HG03442 (cell line): Measurements from ENCODE around the gene GNPDA1.

Source experiments
- ATAC-seq: cut with Tn5 transposase; IDR thresholded peaks from one replicate; pipeline ENCODE4 v1.9.1; 2021; ENCODE audit warnings: mild to moderate bottlenecking, moderate library complexity; ENCODE audit not compliant: unreplicated experiment

The GNPDA1 gene

GRCh38 chr5:142024771-142025304, 12.0 kb upstream of the GNPDA1 start:
- ATAC-seq: peak; percentile 100

DNA sequence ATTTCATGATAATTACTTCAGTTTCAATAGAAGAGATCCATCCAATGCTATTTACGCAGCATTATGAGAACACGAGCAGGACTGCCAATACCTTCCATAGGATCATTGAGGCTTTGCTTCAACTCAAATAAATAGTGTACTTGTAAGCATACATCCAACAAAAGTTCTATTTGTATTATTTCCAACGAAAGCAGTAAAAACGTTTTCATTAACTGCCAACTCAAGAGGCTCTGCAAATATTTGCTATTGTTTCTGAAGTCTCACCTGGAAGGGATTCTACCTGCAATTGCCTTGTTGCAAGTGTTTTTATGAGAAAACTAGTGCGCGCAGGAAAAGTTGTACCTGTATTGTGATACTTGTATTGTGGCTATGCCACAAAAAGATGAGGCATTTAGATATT, 11.0 kb upstream of the GNPDA1 start:
- ATAC-seq: no peak

DNA sequence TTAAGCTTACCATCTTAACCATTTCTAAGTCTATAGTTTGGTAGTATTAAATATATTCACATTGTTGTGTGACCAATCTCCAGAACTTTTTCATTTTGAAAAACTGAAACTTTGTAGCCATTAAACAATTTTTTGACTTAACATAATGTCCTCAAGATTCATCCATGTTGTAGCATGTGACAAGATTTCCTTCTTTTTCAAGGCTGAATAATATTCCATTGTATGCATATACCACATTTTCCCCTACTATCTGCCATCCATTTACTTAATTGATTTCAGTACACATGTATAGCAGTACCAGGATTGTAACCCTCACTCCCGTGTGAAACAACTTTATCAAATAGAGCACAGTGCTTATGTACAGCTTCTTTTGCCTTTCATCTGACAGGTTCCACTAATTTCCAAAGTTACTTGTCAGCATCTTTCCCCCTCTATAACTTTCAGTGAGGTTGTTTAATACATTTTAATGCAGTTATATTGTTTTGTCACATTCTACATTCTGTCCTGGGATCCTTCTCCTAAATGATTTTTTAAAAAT, 7.4 kb upstream of the GNPDA1 start:
- no peak for ATAC-seq

DNA sequence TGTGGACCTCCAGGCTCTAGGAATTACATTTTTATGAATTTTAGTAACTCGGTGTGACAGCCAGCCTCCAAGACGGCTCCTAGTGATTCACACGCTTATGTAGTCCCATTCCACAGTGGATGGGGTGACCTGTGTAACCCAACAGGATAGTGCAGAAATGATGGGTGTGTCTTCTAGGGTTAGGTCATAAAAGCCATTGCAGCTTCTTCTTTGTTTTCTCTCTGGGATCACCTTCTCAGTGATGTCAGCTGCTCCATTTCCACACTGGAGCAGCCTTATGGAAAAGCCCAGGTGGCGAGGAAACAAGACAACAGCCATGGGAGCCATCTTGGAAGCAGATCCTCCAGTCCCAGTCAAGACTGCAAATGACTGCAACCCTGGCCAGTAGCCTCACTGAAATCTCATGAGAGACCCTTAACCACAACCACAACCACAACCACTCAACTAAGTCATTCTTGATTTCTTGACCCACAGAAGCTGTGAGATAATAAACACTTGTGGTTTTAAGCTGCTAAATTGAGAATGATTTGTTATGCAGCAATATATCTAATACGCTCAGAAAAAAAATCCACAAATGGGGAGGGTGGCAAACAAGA, 5.1 kb upstream of the GNPDA1 start:
- ATAC-seq: peak; percentile 40

DNA sequence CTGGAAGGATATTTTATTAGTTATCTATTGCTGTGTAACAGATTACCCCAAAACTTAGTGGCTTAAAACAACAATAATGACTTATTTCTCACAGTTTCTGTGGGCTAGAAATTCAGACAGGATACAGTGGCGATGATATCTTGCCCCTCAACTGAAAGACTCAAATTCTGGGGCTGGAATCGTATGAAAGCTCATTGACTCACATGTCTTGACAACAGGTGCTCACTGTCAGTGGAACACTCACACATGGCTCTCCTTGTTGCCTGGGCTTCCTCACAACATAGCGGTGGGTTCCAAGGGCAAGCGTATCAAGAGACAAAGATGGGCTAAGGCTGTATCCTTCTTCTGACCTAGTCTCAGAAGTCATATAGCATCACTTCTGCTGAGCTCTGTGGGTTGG, 3.7 kb upstream of the GNPDA1 start:
- ATAC-seq: no peak

DNA sequence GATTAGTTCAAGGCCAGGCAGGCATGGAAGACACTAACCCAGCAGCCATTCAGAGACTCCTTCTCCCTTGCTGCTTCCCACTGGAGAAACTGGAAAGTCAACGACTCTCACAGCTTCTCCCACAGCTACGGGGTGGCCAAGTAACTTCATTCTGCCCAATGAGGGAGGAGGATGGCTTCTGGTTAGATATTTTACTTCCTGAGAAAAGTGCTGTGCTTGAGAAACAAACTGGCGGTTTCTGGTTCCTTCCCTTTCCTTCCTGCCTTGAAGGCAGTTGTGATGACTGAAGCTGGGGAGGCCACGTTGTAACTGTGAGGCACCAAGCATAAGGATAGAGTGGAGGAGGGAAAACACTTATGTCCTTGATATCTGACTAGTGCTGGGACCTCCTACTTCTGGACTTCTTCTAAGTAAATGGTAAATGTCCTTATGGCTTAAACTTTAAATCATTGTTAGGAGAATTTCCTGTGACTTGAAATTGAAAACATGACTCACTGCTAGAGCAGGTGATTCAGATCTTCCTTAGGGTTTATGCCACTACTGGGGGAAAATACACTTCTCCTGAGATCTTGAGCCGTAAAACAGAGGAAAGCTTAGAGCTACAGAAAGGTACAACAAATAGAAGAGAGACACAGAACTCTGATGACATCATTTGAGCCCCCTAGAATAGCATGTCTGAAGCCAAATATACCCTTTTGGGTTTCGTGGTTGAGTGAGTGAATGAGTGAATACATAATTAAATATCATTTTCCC, 3.1 kb upstream of the GNPDA1 start:
- no peak for ATAC-seq

DNA sequence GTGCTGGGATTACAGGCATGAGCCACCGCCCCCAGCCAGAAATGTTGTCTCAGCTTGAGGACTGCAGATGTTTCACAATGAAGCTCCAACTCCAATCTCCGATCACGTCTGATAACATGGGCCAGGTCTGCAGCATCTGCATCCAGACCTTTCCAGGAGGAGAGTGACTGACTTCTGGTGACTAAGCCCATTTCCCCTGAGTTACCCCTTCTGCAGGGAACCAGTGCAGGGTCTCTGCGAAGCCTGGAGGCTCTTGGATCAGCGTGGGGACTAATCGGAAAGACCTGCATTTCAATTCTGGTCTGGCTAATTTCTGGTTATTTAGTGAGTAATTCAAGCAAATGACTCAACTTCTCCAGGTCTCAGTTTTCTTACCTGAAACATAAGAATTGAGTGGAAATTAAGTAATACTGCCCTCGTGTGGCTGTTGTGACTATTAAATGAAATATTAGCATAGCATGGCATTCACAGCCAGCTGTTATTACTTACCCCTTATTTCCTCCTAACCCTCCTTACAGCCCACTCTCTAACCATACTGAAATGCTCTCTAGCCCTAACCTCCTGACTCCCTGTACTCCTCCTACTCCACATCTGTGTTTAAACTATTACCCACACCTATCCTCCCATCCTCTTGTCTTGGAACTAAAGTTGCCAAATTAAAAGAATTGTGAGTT, 2.2 kb upstream of the GNPDA1 start:
- peak; percentile 25 for ATAC-seq

GRCh38 chr5:142013734-142014521, 1.1 kb upstream of the GNPDA1 start:
- ATAC-seq: no peak

DNA sequence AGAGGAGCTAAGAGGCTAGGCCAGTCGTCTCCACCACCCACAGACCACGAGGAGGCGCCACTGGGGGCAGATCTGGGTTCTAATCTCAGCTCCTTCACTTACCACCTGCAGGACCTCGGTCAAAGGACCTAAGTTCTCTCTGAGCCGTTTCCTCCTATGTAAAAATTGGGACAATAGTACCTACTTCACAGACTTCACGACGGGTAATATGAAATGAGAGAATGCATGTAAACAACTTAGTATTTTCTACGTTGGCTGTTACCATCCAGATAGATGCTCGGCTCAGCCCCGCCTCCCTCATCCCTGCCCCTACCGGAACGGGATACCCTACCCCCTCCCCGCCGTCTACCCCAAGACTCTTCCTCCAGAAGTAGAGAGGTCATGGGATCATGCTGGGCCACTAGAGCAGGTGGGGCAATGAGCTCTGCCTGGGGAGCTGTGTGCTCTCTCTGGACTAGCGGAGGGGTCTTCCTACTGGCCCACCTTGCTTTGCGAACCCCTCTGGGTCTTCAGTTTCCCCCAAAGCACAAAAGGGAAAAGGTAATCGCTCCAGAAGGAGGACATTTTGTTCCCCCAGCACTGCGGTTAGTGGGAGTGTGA, 541 bp downstream of the GNPDA1 start:
- no peak for ATAC-seq

GRCh38 chr5:142011572-142012185, 1.1 kb downstream of the GNPDA1 start:
- no peak for ATAC-seq

DNA sequence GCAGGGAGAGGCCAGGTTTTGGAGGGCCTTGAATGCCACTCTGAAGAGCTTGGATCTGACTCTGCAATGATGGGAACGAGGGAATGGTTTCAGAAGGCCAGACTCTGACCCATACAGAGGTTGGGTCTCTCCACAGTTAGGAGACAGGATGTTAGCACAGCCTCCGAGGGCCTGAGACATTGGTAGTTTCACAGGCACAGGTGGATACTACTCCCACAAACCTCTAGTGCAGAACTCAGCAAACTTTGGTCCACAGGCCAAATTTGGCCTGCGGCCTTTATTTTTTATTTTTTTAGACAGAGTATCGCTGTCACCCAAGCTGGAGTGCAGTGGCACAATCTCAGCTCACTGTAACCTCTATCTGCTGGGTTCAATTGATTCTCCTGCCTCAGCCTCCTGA, 2.9 kb downstream of the GNPDA1 start:
- ATAC-seq: no peak

- ATAC-seq: no peak
Measured at GRCh38 chr5:142008813-142009212, 4.0 kb downstream of the GNPDA1 start.

DNA sequence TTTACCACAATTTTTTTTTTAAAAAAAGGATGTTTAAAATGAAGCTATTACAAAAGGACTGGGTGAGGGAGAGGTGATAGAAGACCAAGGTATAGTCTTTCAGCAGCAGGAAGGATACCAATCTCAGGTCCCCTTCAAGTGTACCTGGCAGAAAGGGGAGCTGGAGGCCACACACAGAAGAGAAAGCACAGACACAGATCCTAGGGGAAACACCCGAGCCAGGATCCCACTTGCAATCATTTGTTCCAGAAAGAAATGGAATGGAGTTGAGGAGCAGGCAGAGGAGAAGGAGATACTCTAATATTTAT, 5.6 kb downstream of the GNPDA1 start:
- ATAC-seq: no peak

DNA sequence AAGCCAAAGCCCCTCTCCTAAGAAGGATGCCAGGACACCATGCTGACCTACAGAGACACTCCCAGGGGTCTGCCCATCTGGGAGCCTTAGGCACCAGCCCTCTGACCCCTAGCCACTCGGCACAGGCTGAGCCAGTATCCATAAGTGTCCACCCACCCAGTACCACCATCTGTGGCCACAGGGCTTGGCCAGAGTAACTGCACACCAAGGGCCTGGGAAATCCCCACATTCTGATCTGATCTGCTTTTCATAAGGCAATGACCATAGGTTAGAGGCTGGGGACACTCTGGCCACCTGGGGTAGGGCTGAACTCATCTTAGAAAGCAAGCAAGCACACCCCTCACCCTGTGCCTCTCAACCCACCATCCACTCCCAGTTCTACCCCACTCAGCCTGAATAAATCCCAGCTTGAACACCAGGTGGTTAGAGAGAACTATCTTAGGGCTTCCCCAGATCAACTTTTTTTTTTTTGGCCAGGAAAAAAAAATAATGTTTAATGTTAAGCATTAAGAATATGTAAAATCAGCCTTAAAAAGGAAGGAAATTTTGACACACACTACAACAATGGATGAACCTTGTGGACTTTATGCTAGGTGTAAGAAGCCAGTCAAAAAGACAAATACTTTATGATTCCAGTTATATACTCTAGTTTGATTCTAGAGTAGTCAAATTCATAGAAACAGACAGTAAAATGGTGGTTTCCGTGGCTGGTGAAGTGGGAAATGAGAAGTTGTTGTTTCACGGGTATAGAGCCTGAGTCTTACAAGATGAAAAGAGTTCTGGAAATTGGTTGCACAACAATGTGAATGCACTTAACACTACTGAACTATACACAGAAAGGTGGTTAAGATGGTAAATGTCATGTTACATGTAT, 6.2 kb downstream of the GNPDA1 start:
- ATAC-seq: peak; percentile 44

DNA sequence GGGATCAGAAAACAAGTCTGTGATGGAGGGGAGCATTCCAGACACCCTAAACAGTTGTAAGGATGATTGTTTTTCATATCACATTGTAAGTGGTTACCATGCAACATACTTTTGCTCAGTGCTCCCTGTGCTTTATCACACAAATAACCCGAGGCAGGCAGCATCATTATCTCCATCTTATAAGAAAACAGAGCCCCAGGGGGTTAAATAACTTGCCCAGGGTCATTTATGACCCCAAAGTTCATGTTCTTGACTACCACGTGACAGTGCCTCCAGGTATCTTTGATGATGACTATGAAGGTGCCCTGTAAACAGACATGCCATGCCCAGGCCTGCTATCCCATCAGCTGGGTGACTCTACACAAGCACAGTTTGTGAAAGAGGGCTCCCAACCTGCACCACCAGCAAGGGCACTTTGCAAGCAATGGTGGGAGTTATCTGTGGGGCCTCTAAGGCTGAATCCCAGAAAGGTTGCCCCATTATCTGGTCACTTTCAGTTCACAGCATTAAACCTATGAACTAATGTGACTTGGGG, 9.5 kb downstream of the GNPDA1 start:
- no peak for ATAC-seq

- ATAC-seq: no peak
Measured at GRCh38 chr5:142000704-142001484, 11.9 kb downstream of the GNPDA1 start.

DNA sequence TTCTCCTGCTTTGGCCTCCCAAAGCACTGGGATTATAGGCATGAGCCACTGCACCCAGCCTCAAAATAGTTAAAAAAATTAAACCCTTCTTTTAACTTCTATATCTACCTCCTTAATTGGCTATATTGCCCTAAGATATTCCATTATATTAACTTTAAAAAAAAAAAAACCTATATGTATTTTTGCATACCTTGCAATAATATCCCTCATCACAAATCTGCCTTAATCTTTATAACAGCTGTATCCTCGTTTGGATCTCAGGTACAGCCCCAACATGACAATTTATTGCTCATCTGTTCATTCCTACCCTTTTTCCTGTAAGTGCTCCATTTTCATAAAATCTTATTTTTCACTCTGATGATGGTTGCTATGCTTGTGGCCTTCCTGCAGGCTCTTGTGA, 12.7 kb downstream of the GNPDA1 start:
- ATAC-seq: no peak

GRCh38 chr5:141997358-141997960, 15.4 kb downstream of the GNPDA1 start:
- no peak for ATAC-seq
